ENCODE results near the gene ACAP3.

Gene ACAP3

DNA sequence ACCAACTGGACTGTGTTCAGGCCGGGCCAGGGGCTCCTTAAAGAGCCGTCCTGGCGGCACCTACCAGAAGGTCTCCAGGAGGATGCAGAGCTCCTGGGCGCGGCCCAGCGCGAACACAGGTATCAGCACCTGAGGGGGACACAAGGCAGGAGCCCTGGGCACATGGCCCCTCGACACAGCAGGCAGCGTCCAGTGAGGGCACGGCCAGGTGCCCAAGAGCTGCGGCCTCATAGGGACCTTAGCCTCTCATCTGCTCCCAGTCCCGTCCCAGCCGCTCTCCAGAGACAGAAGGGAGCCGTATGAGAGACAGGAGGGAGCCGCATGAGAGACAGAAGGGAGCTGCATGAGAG is 6.5 kb upstream of the ACAP3 start:
- no peak for DNase-seq (ENCODE audit: low read depth)
- no peak overlapping the region for H3K4me3 ChIP-seq (ENCODE audit: low read depth, low read length)
- no peak for TF ChIP-seq CTCF (IDR thresholded peaks at IDR 0.05; ENCODE audit: control insufficient read depth, extremely low read depth, insufficient read depth)

- H3K4me3 ChIP-seq (ENCODE audit: low read depth, low read length) = no peak overlapping the region
- TF ChIP-seq CTCF (IDR thresholded peaks at IDR 0.05; ENCODE audit: control insufficient read depth, extremely low read depth, insufficient read depth) = no peak
- no peak for DNase-seq (ENCODE audit: low read depth)
Observed at GRCh38 chr1:1313500-1314236, 5.9 kb upstream of the ACAP3 start.

GRCh38 chr1:1312450-1313314 is 5.0 kb upstream of the ACAP3 start:
- DNase-seq (ENCODE audit: low read depth) = no peak
- TF ChIP-seq CTCF (IDR thresholded peaks at IDR 0.05; ENCODE audit: control insufficient read depth, extremely low read depth, insufficient read depth) = 0 out of 2 replicates have a peak, but pooled peaks have one; percentile 5
- H3K4me3 ChIP-seq (ENCODE audit: low read depth, low read length) = no peak overlapping the region

- TF ChIP-seq CTCF (IDR thresholded peaks at IDR 0.05; ENCODE audit: control insufficient read depth, extremely low read depth, insufficient read depth) = no peak
- H3K4me3 ChIP-seq (ENCODE audit: low read depth, low read length) = no peak overlapping the region
- DNase-seq (ENCODE audit: low read depth) = no peak
Observed at GRCh38 chr1:1311107-1312104, 3.7 kb upstream of the ACAP3 start.

GRCh38 chr1:1310476-1311053 is 2.8 kb upstream of the ACAP3 start:
- H3K4me3 ChIP-seq (ENCODE audit: low read depth, low read length) = no peak overlapping the region
- no peak for DNase-seq (ENCODE audit: low read depth)
- TF ChIP-seq CTCF (IDR thresholded peaks at IDR 0.05; ENCODE audit: control insufficient read depth, extremely low read depth, insufficient read depth) = no peak

DNA sequence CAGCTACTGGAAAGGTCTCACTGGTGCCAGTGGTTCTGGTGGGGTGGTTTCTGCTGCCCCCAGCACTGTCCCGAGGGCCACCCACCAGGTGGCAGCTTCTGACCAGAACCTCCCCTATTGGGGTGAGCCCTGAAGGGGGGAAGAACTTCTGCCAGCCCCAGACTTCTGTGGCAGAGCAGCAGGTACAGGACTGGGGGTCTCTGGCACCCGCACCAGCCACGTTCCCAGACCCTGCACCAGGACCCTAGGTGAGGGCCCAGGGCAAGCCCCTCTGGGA is 2.3 kb upstream of the ACAP3 start:
- no peak for TF ChIP-seq CTCF (IDR thresholded peaks at IDR 0.05; ENCODE audit: control insufficient read depth, extremely low read depth, insufficient read depth)
- H3K4me3 ChIP-seq (ENCODE audit: low read depth, low read length) = peak overlapping the region; percentile 66
- DNase-seq (ENCODE audit: low read depth) = no peak
